RWPE2 (cell line): ENCODE results near the gene HOXA9.
A peak's percentile ranks its signal among the peaks of the same experiment; 100 is the strongest.

ENCODE experiments used
- ATAC-seq: fragments of 200-7000 bp; cut with Tn5 transposase; 3 replicates; pipeline ENCODE4 v1.9.1; 2021; ENCODE audit warnings: low read depth
- DNase-seq: peaks from one replicate; pipeline ENCODE4 v3.0.0-alpha.2; 2020; ENCODE audit warnings: low spot score
- H3K27ac ChIP-seq: fragments of 450-650 bp; 2 replicates; pipeline ENCODE4 v1.5.1; 2017; ENCODE audit warnings: mild to moderate bottlenecking; ENCODE audit not compliant: poor library complexity, severe bottlenecking
- H3K27me3 ChIP-seq: fragments of 250-450 bp; sonication (Bioruptor Pico); 2 replicates; pipeline ENCODE4 v1.5.1; 2021; ENCODE audit warnings: mild to moderate bottlenecking, moderate library complexity; ENCODE audit not compliant: insufficient read depth, poor library complexity, severe bottlenecking
- H3K36me3 ChIP-seq: fragments of 250-450 bp; sonication (Bioruptor Pico); 2 replicates; pipeline ENCODE4 v1.5.1; 2020; ENCODE audit warnings: low read depth, mild to moderate bottlenecking, moderate library complexity
- H3K4me1 ChIP-seq: fragments of 250-450 bp; sonication (Bioruptor Pico); 2 replicates; pipeline ENCODE4 v1.5.1; 2021; ENCODE audit warnings: mild to moderate bottlenecking, moderate library complexity; ENCODE audit not compliant: insufficient read depth, poor library complexity, severe bottlenecking
- H3K4me3 ChIP-seq: fragments of 250-450 bp; sonication (Bioruptor Pico); 2 replicates; pipeline ENCODE4 v1.5.1; 2021; ENCODE audit warnings: mild to moderate bottlenecking, moderate library complexity; ENCODE audit not compliant: severe bottlenecking
- H3K9me3 ChIP-seq: fragments of 250-450 bp; sonication (Bioruptor Pico); 2 replicates; pipeline ENCODE4 v1.5.1; 2021; ENCODE audit warnings: mild to moderate bottlenecking, moderate library complexity; ENCODE audit not compliant: severe bottlenecking
- TF ChIP-seq, protein P1 (sequence below): fragments of 450-650 bp; IDR thresholded peaks from one replicate; pipeline ENCODE4 v1.5.1; 2017; ENCODE audit warnings: mild to moderate bottlenecking, moderate library complexity; ENCODE audit not compliant: poor library complexity, severe bottlenecking

The HOXA9 gene

GRCh38 chr7:27162561-27163287 is 2.6 kb downstream of the HOXA9 start:
- Histone ChIP-seq H3K27ac (peak overlapping the region; percentile 93), H3K4me3 (peak overlapping the region; percentile 54), H3K27me3 (no peaks in the 10 kb centered on the region), H3K36me3 (peaks cover 18% of the 10 kb centered on the region), H3K9me3 (no peaks in the 10 kb centered on the region), H3K4me1 (peaks cover 8% of the 10 kb centered on the region)
- TF ChIP-seq, protein P1, sequence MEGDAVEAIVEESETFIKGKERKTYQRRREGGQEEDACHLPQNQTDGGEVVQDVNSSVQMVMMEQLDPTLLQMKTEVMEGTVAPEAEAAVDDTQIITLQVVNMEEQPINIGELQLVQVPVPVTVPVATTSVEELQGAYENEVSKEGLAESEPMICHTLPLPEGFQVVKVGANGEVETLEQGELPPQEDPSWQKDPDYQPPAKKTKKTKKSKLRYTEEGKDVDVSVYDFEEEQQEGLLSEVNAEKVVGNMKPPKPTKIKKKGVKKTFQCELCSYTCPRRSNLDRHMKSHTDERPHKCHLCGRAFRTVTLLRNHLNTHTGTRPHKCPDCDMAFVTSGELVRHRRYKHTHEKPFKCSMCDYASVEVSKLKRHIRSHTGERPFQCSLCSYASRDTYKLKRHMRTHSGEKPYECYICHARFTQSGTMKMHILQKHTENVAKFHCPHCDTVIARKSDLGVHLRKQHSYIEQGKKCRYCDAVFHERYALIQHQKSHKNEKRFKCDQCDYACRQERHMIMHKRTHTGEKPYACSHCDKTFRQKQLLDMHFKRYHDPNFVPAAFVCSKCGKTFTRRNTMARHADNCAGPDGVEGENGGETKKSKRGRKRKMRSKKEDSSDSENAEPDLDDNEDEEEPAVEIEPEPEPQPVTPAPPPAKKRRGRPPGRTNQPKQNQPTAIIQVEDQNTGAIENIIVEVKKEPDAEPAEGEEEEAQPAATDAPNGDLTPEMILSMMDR: no peak
- DNase-seq (no peak), ATAC-seq (no peak)

GRCh38 chr7:27161721-27162560 is 3.4 kb downstream of the HOXA9 start:
- 0 out of 3 replicates have a peak, but pooled peaks have one; percentile 2 for ATAC-seq
- peak overlapping the region; percentile 54 for H3K4me3 ChIP-seq
- H3K27ac ChIP-seq: peak overlapping the region; percentile 93
- peaks cover 18% of the 10 kb centered on the region for H3K36me3 ChIP-seq
- peaks cover 4% of the 10 kb centered on the region for H3K4me1 ChIP-seq
- no peaks in the 10 kb centered on the region for H3K9me3 ChIP-seq
- TF ChIP-seq, protein P1: no peak
- peak; percentile 60 for DNase-seq
- no peaks in the 10 kb centered on the region for H3K27me3 ChIP-seq

- H3K27ac ChIP-seq: peak overlapping the region; percentile 93
- ATAC-seq: no peak
- peak; percentile 57 for DNase-seq
- H3K4me3 ChIP-seq: peak overlapping the region; percentile 44
- TF ChIP-seq, protein P1: peak; percentile 87
- H3K27me3 ChIP-seq: no peaks in the 10 kb centered on the region
- H3K4me1 ChIP-seq: peaks cover 4% of the 10 kb centered on the region
- H3K9me3 ChIP-seq: no peaks in the 10 kb centered on the region
- peaks cover 18% of the 10 kb centered on the region for H3K36me3 ChIP-seq
These were observed 4.1 kb downstream of the HOXA9 start for GRCh38 chr7:27161214-27161720.

DNA sequence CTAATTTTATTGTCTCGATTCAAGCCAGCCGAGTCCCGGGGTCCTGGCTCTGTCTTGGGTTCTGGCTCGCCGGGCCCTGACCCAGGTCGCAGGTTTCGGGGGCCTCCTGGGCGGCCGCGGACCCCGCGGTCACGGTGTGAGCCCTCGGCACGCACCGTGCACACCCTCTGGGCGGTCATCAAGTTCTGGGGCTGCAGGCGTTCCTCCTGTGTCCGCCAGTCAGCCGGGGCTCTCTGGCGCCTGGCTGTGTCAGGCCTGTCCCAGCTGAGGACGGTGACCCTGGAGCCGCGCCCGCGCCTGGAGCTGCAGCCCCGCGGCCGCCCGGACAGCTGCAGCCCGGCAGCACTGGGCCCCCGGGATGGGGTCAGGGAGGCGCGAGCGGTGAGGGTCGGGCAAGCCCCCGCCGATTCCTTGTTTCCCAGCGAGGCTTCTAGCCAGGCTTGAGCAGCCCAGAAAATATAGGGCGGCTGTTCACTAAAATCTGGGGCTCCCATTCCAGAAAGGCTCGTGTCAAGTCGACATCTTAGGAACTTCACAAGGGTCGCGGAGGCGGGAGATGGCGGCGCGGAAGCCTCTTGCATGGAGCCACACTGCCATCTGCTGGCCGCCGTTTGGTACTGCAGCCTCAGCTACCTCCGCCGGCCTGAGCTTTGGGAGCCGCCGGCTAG is 4.7 kb downstream of the HOXA9 start:
- H3K27ac ChIP-seq: peak overlapping the region; percentile 93
- no peaks in the 10 kb centered on the region for H3K27me3 ChIP-seq
- peak; percentile 11 for ATAC-seq
- peaks cover 18% of the 10 kb centered on the region for H3K36me3 ChIP-seq
- TF ChIP-seq, protein P1: peak; percentile 98
- H3K4me3 ChIP-seq: peak overlapping the region; percentile 44
- DNase-seq: peak; percentile 87
- no peaks in the 10 kb centered on the region for H3K9me3 ChIP-seq
- H3K4me1 ChIP-seq: peaks cover 4% of the 10 kb centered on the region
